Ascending aorta (tissue), 2 donors: ENCODE results near the gene TMEM52. TPM values are rescaled to one million over a fixed set of nuclear protein-coding genes. Genes with fewer than 3 reads are reported as not detected.

Experiments
- DNase-seq, 2 donors: peaks; one replicate each; pipeline ENCODE4 v3.0.0-alpha.2; 2019; ENCODE audit warnings: low spot score in 2 of 2
- H3K27ac ChIP-seq, 2 donors: fragments of 200-600 bp; sonication (generic); one replicate each; pipeline ENCODE4 v1.5.1; 2016 to 2017; ENCODE audit warnings: mild to moderate bottlenecking in 1 of 2
- H3K27me3 ChIP-seq: fragments of 200-600 bp; sonication (generic); one replicate; pipeline ENCODE4 v1.5.1; 2017
- H3K36me3 ChIP-seq, 2 donors: fragments of 200-600 bp; sonication (generic); one replicate each; pipeline ENCODE4 v1.5.1; 2016
- H3K4me1 ChIP-seq, 2 donors: fragments of 200-600 bp; sonication (generic); one replicate each; pipeline ENCODE4 v1.5.1; 2016 to 2017; ENCODE audit warnings: mild to moderate bottlenecking in 1 of 2
- H3K4me3 ChIP-seq, 2 donors: fragments of 200-600 bp; sonication (generic); one replicate each; pipeline ENCODE4 v1.5.1; 2016 to 2017; ENCODE audit warnings: mild to moderate bottlenecking in 1 of 2
- H3K9me3 ChIP-seq, 2 donors: fragments of 200-600 bp; sonication (generic); one replicate each; pipeline ENCODE4 v1.5.1; 2016
- intact Hi-C: fragments of 100-400 bp; cut with DNase I; formaldehyde crosslinking; loops from one replicate; pipeline ENCODE4 v1.15.1; 2023
- total RNA-seq: library from RNA; depleted of rRNA; stranded (reverse); fragments of >200 nt; gene quantifications from one replicate; pipeline ENCODE4 v1.1.0, GENCODE V29; 2016
- TF ChIP-seq, protein P1 (sequence below), 3 experiments: fragments of 200-600 bp in 2 of 3; fragments of 450-650 bp in 1 of 3; sonication (generic) in 2 of 3; IDR thresholded peaks; one replicate each; pipeline ENCODE4 v1.5.1; 2016 to 2019; ENCODE audit warnings: antibody characterized with exemption in 3 of 3, mild to moderate bottlenecking in 1 of 3, moderate library complexity in 1 of 3

The TMEM52 gene
- total RNA-seq = not detected

DNA sequence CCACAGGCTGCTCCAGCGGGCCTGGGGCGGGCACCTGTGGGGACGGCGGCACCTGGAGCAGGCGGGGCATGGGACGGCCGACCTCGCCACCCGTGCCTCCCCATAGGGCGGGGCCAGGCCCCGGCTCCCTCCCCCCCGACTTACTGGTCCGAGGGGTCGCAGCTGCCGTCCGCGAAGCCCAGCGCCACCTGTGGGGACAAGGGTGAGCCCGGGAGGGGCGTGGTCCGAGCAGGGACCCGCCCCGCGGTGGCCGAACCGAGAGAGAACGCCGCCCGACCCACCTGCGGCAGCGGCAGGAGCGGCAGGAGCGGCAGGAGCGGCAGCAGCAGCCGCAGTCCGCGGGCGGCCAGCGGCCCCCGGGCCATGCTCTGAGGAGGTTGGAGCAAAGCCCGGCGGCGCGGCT is at the start of gene TMEM52:
TMEM52 (minus strand) TSS at position 379 of the 403 bp plus-strand sequence; CDS start at position 365, 14 bp downstream.
- Histone ChIP-seq H3K4me3 (peak within 1 kb of the TSS; percentile 54 to 71), H3K27ac (peak within 1 kb of the TSS in 1 of 2 donors; percentile 3), H3K9me3 (no peaks in the 10 kb centered on the region), H3K27me3 (no peaks in the 10 kb centered on the region), H3K4me1 (peaks cover 7% of the 10 kb centered on the region in 2 donors), H3K36me3 (no peaks in the 10 kb centered on the region)
- intact Hi-C loops = loop anchor here (1.0 kb wide), 1 partner anchor 10 kb away; no protein-coding TSS in a partner anchor
- TF ChIP-seq, protein P1, sequence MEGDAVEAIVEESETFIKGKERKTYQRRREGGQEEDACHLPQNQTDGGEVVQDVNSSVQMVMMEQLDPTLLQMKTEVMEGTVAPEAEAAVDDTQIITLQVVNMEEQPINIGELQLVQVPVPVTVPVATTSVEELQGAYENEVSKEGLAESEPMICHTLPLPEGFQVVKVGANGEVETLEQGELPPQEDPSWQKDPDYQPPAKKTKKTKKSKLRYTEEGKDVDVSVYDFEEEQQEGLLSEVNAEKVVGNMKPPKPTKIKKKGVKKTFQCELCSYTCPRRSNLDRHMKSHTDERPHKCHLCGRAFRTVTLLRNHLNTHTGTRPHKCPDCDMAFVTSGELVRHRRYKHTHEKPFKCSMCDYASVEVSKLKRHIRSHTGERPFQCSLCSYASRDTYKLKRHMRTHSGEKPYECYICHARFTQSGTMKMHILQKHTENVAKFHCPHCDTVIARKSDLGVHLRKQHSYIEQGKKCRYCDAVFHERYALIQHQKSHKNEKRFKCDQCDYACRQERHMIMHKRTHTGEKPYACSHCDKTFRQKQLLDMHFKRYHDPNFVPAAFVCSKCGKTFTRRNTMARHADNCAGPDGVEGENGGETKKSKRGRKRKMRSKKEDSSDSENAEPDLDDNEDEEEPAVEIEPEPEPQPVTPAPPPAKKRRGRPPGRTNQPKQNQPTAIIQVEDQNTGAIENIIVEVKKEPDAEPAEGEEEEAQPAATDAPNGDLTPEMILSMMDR (IDR thresholded peaks at IDR 0.05) = no peak
- peak in 1 of 2 donors; percentile 75 for DNase-seq

DNA sequence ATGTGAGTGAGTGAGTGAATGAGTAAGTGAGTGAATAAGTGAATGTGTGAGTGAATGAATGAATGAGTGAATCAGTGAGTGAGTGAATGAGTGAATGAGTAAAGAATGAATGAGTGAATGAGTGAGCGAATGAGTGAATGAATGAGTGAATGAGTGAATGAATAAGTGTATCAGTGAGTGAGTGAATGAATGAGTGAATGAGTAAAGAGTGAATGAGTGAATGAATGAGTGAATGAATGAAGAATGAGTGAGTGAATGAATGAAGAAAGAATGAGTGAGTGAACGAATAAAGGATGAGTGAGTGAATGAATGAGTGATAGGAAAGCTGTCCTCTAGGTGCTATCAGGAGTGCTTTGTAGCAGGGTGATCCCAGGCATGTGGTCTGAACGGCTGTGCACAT is 48.8 kb upstream of the TMEM52 start:
- H3K4me3 ChIP-seq = no peak overlapping the region
- H3K36me3 ChIP-seq = no peaks in the 10 kb centered on the region
- intact Hi-C loops = no loop called here
- no peaks in the 10 kb centered on the region for H3K4me1 ChIP-seq
- TF ChIP-seq, protein P1 (IDR thresholded peaks at IDR 0.05) = no peak
- H3K27me3 ChIP-seq = no peaks in the 10 kb centered on the region
- H3K27ac ChIP-seq = no peak overlapping the region
- H3K9me3 ChIP-seq = no peaks in the 10 kb centered on the region
- DNase-seq = no peak

DNA sequence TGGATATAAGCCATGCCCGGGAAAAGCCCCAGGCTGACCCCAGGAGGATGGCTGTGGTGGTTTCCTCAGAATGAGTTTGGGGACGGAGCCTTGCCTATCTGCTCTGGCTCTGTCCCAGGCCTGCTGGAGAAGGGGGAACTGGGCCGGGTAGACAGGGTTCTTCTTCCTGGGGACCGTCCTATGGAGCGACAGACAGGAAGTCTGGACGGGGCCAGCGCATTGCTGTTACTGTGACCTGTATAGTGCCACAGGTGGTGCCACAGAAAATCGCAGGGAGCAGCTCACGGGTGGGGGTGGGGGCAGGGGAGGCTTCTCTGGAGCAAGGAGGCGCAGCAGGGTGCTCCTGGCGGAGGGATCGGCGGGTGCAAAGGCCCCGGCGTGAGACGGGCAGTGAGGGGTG is 48.1 kb upstream of the TMEM52 start:
- H3K4me3 ChIP-seq = no peak overlapping the region
- H3K27me3 ChIP-seq = no peaks in the 10 kb centered on the region
- no peaks in the 10 kb centered on the region for H3K4me1 ChIP-seq
- TF ChIP-seq, protein P1 (IDR thresholded peaks at IDR 0.05) = no peak
- DNase-seq = no peak
- intact Hi-C loops = no loop called here
- no peaks in the 10 kb centered on the region for H3K9me3 ChIP-seq
- H3K36me3 ChIP-seq = no peaks in the 10 kb centered on the region
- H3K27ac ChIP-seq = no peak overlapping the region

DNA sequence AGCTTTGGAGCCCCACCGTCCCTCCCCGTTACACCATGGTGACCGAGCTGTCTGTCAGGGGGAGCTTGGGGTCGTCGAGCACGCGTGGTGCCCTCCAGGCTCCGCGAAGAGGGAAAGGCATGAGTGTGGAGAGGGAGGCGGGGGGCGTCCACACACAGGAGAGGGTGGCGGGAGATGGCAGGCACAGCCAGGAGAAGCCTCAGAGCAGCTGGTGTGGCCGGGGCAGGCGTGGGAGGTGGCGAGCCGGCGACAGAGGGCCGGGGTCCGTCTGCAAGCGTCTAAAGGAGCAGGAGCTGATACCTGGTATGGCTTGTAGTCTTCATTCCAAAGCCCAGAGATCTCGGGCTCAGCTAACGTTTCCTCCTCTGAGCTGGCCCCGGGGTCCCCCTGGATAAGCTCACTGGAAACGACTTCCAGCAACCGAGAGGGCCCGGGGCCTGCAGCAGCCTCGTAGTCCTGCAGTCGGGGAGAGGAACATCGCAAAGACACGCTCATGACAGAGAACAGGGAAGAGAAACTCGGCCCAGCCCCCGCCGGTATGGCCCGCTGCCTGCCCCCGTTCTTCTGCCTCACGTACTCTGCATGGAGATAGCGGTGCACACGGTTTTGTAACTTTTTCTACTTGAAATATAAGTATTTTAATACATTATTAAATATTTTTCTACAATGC is 47.1 kb upstream of the TMEM52 start:
- DNase-seq = no peak
- TF ChIP-seq, protein P1 (IDR thresholded peaks at IDR 0.05) = no peak

DNA sequence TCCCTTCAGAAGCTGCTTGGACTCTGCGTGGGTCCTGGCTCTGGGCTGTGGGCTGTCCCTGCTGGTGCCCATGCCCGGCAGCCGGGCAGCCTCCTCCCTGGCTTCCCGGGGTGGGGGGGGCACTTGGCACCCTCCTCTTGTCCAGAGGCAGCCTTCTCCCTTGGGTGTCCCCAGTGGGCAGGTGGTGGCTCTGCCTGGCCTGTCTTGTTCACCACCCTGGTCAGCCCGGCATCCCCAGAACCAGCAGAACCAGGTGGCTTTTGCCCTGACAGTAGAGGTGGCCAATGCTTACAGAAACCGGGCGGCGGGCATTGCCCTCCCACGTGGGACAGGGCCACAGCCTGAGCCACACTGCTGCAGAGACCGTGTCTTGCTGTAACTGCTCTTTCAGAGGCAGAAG is 46.5 kb upstream of the TMEM52 start:
- DNase-seq = no peak
- no peak overlapping the region for H3K27ac ChIP-seq
- intact Hi-C loops = no loop called here
- TF ChIP-seq, protein P1 (IDR thresholded peaks at IDR 0.05) = no peak
- H3K4me3 ChIP-seq = no peak overlapping the region
- H3K36me3 ChIP-seq = no peaks in the 10 kb centered on the region
- H3K9me3 ChIP-seq = no peaks in the 10 kb centered on the region
- H3K4me1 ChIP-seq = no peaks in the 10 kb centered on the region
- H3K27me3 ChIP-seq = no peaks in the 10 kb centered on the region

More for the DNA sequence above, 47.1 kb upstream of the TMEM52 start:
- no peak overlapping the region for H3K27ac ChIP-seq
- intact Hi-C loops = no loop called here
- no peaks in the 10 kb centered on the region for H3K4me1 ChIP-seq
- no peaks in the 10 kb centered on the region for H3K27me3 ChIP-seq
- no peaks in the 10 kb centered on the region for H3K36me3 ChIP-seq
- H3K9me3 ChIP-seq = no peaks in the 10 kb centered on the region
- H3K4me3 ChIP-seq = no peak overlapping the region
